ENCODE measurements around the gene ZBTB20.

ZBTB20 gene

DNA sequence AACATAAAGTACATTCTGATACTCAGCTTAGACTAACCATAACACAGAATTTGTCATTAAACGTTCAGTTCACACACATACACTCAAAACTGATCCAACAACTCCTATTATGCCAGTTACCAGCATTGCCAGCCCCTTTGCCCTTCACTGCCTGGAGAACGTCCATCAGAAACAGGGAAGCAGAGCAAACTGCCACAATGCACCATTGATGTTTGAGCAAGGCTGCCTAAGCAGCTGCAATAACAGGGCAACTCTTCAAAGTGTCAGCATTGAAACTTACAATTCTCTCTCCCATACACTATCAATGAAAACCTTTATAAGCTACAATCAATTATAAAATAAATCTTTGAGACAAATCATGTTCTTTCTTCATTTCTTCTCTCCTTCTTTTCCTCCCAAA lies 85.1 kb downstream of the ZBTB20 start:
- in situ Hi-C loops (cut with HindIII; ENCODE audit: low pct_ligation_motif_present, low pct_unique_long_range_greater_than_20kb, low sequenced_read_pairs): no loop called here
- no peak for DNase-seq

DNA sequence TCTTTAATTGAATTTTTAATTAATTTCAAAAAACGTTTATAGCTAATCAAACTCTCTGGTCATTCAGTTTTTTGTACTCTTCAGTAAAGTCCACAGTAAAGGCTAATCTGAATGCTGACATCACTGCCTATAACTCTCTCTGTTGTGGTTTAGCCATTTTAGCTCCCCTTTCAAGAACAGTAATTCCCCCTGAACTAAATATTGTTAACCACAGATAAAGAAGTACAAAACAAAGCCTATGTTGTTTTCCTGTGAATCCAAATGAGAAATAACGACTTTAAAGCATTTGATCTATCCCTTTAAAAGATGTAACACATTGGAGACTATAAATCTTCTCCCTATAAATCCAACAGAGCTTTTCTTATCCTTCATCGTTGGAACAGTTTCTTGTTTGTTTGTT lies 94.2 kb downstream of the ZBTB20 start:
- DNase-seq: no peak
- in situ Hi-C loops (cut with HindIII; ENCODE audit: low pct_ligation_motif_present, low pct_unique_long_range_greater_than_20kb, low sequenced_read_pairs): no loop called here

DNA sequence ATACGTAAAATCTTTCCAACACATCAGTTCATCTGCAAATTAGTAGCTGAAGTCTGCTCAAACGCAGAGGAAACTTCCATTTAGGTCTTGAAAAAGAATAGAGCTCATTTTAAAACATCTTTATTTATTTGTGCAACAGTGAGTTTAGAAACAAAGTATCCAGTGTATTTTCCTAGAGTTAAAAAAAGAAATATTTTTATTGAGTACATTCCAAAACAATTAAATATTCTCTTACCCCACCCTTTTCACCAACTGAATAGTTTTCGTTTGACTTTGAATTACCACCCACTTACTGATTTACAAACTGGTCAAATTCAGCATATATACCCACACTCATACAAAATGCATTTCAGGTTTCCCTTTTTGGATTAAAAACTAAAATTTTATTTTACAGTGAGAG lies 104.7 kb downstream of the ZBTB20 start:
- in situ Hi-C loops (cut with HindIII; ENCODE audit: low pct_ligation_motif_present, low pct_unique_long_range_greater_than_20kb, low sequenced_read_pairs): no loop called here
- DNase-seq: no peak

DNA sequence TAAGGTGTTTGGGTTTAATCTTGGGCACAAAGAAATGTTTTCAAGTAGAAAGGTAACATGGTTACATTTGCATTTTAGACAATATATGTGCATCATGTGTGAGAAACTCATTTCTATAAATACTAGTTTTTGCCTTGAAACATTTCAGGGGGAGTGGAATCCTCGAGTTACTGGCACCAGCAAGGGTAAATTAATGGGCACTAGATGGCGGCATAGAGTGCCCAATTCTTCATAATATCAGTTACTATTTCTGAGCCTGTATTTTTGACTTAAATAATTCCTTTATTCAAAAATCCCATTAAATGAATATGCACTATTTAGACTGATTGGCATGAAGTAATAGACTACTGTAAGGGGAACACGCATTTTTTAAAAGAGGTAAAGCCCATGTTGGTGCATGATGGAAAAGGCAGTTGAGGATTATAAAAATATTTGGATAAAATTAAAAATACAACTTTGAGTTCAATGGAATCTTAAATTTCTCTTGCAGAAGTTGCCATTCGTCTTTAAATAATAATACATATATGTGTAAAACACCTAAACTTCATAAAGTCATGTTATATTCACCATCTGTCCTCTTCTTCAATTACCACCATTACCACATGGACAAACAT lies 106.3 kb downstream of the ZBTB20 start:
- peak; percentile 41 for DNase-seq
- in situ Hi-C loops (cut with HindIII; ENCODE audit: low pct_ligation_motif_present, low pct_unique_long_range_greater_than_20kb, low sequenced_read_pairs): no loop called here

GRCh38 chr3:115040246-115040645 lies 106.8 kb downstream of the ZBTB20 start:
- DNase-seq: no peak
- in situ Hi-C loops (cut with HindIII; ENCODE audit: low pct_ligation_motif_present, low pct_unique_long_range_greater_than_20kb, low sequenced_read_pairs): no loop called here

DNA sequence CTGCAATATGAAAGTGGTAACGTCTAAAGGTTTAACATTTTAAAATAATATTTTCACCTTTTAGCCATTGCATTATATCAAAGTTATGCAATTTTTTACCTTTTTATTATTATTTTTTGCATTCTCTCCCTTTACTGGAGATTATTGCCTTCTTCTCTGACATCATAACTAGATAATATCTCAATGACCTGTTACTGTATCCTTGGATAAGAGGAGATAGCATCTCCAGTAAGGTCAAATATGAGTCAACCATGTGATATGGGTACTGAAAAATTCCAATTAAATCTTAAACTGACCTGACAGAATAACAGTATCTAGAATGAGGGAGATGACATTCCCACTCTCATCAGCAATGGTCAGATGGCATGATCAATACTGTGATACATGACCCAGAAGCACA lies 108.3 kb downstream of the ZBTB20 start:
- DNase-seq: no peak
- in situ Hi-C loops (cut with HindIII; ENCODE audit: low pct_ligation_motif_present, low pct_unique_long_range_greater_than_20kb, low sequenced_read_pairs): no loop called here

DNA sequence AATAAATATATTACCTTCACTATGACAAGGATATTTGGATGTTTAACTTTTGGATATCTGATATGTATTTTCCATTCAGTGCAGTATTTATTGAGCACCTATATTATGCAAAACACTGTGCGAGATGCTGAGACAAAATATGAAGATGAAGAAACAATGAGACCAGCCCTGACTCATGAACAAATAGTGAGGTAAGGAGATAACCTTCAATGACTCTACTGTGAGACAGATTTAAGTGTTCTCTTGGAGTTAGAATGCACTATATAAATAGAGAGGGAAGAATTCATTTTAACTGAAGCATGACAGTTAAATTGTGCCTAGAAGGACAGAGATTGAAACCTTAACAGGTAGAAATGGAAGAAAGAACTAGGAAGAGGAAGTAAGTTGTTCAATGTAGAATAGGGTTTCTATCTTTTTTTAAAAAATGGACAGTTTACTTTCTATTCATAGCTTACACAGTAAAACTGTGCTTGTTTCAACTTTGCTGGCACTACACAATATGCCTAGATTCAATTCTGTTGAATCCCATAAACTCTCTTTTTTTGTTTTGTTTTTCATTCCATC lies 124.2 kb downstream of the ZBTB20 start:
- DNase-seq: no peak
- in situ Hi-C loops (cut with HindIII; ENCODE audit: low pct_ligation_motif_present, low pct_unique_long_range_greater_than_20kb, low sequenced_read_pairs): no loop called here

GRCh38 chr3:115022199-115022598 lies 124.9 kb downstream of the ZBTB20 start:
- DNase-seq: no peak
- in situ Hi-C loops (cut with HindIII; ENCODE audit: low pct_ligation_motif_present, low pct_unique_long_range_greater_than_20kb, low sequenced_read_pairs): no loop called here

DNA sequence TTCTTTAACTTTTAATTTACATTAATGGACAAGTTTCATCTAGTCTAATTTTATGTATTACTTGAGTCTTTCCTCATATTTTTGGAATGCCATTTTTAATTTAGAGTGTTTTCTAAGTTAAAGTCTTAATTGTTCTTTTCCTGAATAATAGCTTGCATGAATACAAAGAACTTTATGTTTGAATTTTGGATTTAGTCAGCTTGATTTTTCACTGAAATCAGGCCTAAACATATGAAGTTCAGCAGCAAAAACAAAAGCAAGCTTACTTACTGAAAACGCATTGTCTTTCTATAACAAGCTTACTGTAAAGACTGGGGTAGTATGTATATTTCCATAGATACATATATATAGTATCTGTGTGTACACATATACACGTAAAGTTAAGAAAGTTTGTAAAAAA lies 126.0 kb downstream of the ZBTB20 start:
- in situ Hi-C loops (cut with HindIII; ENCODE audit: low pct_ligation_motif_present, low pct_unique_long_range_greater_than_20kb, low sequenced_read_pairs): no loop called here
- no peak for DNase-seq

- in situ Hi-C loops (cut with HindIII; ENCODE audit: low pct_ligation_motif_present, low pct_unique_long_range_greater_than_20kb, low sequenced_read_pairs): no loop called here
- DNase-seq: no peak
Measured at GRCh38 chr3:115019900-115020299, 127.2 kb downstream of the ZBTB20 start.

- in situ Hi-C loops (cut with HindIII; ENCODE audit: low pct_ligation_motif_present, low pct_unique_long_range_greater_than_20kb, low sequenced_read_pairs): no loop called here
- no peak for DNase-seq
Measured at GRCh38 chr3:115018694-115019093, 128.4 kb downstream of the ZBTB20 start.

DNA sequence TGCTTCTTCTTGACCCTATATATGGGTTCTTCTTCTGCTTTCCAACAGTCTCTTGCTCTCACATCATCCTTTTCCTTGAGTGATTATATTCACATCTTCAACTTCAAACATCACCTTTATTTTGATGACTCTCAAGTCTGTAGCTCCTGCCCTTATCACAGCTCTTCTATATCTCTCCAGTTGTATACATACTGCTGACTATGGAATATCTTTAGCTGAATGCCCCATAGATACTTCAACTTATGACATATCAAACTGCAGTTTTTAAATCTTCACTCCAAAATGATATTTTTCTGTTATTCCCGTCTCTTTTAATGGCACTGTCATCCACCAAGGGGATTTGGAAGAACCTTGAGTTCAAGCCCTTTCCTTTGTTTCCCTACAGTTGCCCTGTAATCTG lies 139.1 kb downstream of the ZBTB20 start:
- in situ Hi-C loops (cut with HindIII; ENCODE audit: low pct_ligation_motif_present, low pct_unique_long_range_greater_than_20kb, low sequenced_read_pairs): no loop called here
- no peak for DNase-seq

DNA sequence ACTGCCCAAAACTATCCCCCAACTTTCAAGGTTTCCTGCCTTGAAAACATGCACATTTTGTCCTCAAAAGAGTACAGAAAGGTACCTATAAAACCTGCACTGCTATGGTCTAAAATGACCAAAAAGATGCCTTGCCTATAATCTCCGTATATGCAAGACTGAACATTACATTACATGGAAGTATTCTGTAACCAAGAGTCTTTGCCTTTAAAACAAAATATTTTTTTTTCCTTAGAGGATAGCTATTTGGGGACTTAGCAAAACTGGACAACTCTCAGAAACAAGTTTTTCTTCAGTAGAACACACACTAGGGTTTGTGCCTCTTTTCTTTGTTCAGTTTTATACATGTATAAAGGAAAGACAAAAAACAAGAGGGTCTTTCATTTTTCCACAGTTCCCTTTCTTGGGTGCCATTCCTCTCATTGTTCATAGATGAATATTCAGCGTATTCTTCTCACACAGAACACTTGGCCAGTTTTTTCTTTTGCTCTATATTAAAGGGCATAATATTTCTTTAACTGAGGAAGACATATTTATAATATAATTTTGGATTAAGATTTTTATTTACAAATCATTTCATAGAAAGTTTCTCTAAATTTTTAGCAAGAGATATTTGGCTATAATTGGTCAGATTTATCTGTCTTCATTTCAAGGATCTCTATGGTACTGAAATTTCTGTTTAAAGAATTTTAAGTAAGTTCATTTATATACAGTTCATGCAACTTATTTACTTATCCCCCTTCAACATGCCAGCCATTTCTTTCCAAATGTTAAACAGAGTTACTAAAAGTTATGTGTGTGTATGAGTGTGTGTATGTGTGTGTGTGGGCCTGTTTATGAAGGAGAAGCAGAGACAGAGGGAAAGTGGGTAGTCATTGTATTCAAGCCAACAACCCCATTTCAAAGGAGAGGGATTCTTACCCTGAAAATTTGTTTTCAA lies 142.6 kb downstream of the ZBTB20 start:
- DNase-seq: no peak
- in situ Hi-C loops (cut with HindIII; ENCODE audit: low pct_ligation_motif_present, low pct_unique_long_range_greater_than_20kb, low sequenced_read_pairs): no loop called here

DNA sequence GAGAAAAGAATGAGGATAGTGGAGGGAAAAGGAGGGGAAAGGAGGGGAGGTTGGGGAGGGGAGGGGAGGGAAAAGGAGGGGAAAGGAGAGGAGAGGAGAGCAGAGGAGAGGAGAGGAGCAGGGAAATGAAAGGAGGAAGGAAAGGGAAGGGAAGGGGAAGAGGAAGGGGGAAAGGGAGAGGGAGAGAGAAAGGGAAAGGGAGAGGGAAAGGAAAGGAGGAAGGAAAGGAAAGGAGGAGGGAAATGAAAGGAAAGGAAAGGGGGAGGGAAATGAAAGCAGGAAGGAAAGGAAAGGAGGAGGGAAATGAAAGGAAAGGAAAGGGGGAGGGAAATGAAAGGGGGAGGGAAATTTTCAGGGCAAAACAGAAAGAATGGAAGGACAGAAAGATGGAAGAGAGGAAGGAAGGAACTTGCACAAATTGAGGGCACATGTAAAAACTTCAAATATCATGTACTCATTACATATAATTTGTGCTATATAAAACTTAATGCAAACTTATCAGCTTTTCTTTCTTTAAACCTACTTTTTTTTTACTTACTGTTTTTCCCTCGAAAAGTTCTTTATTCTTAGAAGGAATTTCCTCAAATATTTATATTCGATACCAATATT lies 148.0 kb downstream of the ZBTB20 start:
- in situ Hi-C loops (cut with HindIII; ENCODE audit: low pct_ligation_motif_present, low pct_unique_long_range_greater_than_20kb, low sequenced_read_pairs): no loop called here
- DNase-seq: no peak

DNA sequence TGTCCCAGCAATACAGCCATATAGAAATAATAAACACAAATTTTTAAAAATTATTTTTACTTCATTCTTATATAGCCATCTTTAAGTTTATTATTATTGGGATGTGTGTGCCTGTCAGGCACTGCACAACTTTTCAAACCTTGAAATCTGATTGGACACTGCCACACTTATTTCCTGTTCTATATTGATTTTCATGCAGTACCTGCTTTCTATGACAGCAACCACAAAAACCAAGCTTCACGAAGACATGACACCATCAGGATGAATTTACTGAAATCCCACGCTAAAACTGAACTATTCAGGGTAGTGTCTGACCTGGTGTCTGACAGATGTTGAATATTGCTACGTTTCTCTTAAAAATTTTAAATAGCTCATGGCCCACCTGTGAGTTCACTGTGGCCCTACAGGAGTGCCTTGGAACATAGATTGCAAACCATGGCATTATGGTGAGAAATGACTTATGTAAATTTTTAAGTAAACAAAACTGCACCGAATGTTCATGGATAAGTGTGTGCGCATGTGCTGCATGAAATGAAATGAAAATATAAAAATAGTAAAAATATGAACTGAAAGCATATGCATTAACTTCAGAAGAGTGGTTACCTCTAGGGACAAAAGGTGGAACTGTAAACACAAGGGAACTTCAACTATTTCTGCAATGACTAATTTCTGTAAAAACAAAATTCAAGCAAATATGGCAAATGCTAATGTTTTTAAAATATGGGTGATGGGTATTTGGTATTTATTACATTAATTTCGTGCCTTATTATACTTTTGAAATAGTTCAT lies 152.3 kb downstream of the ZBTB20 start:
- in situ Hi-C loops (cut with HindIII; ENCODE audit: low pct_ligation_motif_present, low pct_unique_long_range_greater_than_20kb, low sequenced_read_pairs): no loop called here
- no peak for DNase-seq

GRCh38 chr3:114985776-114986175 lies 161.3 kb downstream of the ZBTB20 start:
- no peak for DNase-seq
- in situ Hi-C loops (cut with HindIII; ENCODE audit: low pct_ligation_motif_present, low pct_unique_long_range_greater_than_20kb, low sequenced_read_pairs): no loop called here

DNA sequence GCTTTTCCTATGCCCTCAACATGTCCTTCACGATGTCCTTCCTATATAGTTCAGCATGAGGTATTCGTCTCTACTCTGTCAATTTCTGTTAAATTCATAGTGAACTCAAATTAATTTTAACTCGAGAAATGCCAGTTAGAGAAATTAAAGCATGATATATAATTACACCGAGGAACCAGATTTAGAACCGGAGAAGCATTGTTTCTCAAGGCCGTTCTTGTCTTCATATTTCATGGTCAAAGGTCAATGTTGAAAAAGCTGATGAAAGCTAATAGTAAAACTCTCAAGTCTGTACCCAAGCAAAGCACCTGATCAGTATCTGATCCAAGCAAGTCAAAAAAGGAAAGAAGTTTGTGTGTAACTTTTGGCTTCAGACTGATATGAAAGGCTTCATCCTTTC lies 163.8 kb downstream of the ZBTB20 start:
- in situ Hi-C loops (cut with HindIII; ENCODE audit: low pct_ligation_motif_present, low pct_unique_long_range_greater_than_20kb, low sequenced_read_pairs): no loop called here
- DNase-seq: no peak

GRCh38 chr3:114974387-114974786 lies 172.7 kb downstream of the ZBTB20 start:
- in situ Hi-C loops (cut with HindIII; ENCODE audit: low pct_ligation_motif_present, low pct_unique_long_range_greater_than_20kb, low sequenced_read_pairs): no loop called here
- DNase-seq: no peak

DNA sequence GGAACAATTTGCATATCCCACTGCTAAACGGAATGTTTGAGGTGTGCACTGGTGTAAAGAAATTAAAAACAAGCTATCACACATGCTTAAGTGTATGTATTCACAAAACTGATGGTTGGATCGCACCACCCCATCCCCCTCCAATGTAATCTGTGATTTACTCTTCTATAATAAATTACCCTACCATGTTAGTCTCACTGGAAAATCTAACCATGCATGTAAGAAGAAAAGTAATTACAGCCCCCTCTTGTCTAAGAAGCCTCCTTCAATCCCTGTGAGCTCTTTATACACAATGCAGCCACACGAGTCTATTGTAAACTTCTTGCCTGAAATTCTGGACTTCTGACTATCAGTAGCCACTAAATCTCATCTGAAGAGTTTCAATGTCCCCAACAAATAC lies 173.6 kb downstream of the ZBTB20 start:
- DNase-seq: no peak
- in situ Hi-C loops (cut with HindIII; ENCODE audit: low pct_ligation_motif_present, low pct_unique_long_range_greater_than_20kb, low sequenced_read_pairs): no loop called here

Measured in ACHN (cell line).